Lower lobe of right lung (tissue), 2 donors: Measurements from ENCODE around the gene F11R. TPM values are rescaled to one million over a fixed set of nuclear protein-coding genes. Genes with fewer than 3 reads are reported as not detected.

Experiments
- ATAC-seq, 2 donors: fragments of 200-7000 bp; cut with Tn5 transposase; one replicate each; pipeline ENCODE4 v1.9.1; 2020 to 2022; ENCODE audit warnings: mild to moderate bottlenecking in 2 of 2, moderate library complexity in 2 of 2
- DNase-seq: peaks from one replicate; pipeline ENCODE4 v3.0.0-alpha.2; 2020
- H3K27ac ChIP-seq: fragments of 200-600 bp; one replicate; pipeline ENCODE4 v1.8.0; 2022
- H3K27me3 ChIP-seq: fragments of 200-600 bp; one replicate; pipeline ENCODE4 v1.8.0; 2022; ENCODE audit warnings: low read depth
- H3K36me3 ChIP-seq: fragments of 200-600 bp; one replicate; pipeline ENCODE4 v1.8.0; 2022; ENCODE audit warnings: mild to moderate bottlenecking
- H3K4me1 ChIP-seq: fragments of 200-600 bp; one replicate; pipeline ENCODE4 v1.8.0; 2022
- H3K4me3 ChIP-seq: fragments of 200-600 bp; one replicate; pipeline ENCODE4 v1.8.0; 2022; ENCODE audit warnings: mild to moderate bottlenecking
- H3K9me3 ChIP-seq: fragments of 200-600 bp; one replicate; pipeline ENCODE4 v1.8.0; 2022
- intact Hi-C: fragments of 100-400 bp; cut with DNase I; formaldehyde crosslinking; loops from one replicate; pipeline ENCODE4 v1.11.0; 2022
- total RNA-seq: library from RNA; stranded (reverse); fragmentation: NEBNext Ultra II Directional; extraction: Animal tissue kit (Norgen Biotek cat#: 25700); gene quantifications from one replicate; pipeline ENCODE4 v1.2.1, GENCODE V29; 2021
- TF ChIP-seq, protein P1 (sequence below): fragments of 200-600 bp; IDR thresholded peaks from one replicate; pipeline ENCODE4 v1.8.0; 2022; ENCODE audit warnings: antibody characterized with exemption, mild to moderate bottlenecking
- donor health status: DM: no; HTN: yes; CAD: no; lungs with severe emphysema.

Gene F11R
- total RNA-seq, 1 donor from 2014 or later, result 162 TPM

- no peaks in the 10 kb centered on the region for H3K27me3 ChIP-seq
- DNase-seq (no peak), ATAC-seq (no peak)
- H3K4me3 ChIP-seq, result no peak overlapping the region
- no peaks in the 10 kb centered on the region for H3K9me3 ChIP-seq
- intact Hi-C loops, result loop anchor here (10.0 kb wide), 1 partner anchor 122 kb away; no protein-coding TSS in a partner anchor
- TF ChIP-seq, protein P1, sequence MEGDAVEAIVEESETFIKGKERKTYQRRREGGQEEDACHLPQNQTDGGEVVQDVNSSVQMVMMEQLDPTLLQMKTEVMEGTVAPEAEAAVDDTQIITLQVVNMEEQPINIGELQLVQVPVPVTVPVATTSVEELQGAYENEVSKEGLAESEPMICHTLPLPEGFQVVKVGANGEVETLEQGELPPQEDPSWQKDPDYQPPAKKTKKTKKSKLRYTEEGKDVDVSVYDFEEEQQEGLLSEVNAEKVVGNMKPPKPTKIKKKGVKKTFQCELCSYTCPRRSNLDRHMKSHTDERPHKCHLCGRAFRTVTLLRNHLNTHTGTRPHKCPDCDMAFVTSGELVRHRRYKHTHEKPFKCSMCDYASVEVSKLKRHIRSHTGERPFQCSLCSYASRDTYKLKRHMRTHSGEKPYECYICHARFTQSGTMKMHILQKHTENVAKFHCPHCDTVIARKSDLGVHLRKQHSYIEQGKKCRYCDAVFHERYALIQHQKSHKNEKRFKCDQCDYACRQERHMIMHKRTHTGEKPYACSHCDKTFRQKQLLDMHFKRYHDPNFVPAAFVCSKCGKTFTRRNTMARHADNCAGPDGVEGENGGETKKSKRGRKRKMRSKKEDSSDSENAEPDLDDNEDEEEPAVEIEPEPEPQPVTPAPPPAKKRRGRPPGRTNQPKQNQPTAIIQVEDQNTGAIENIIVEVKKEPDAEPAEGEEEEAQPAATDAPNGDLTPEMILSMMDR, result no peak
- no peak overlapping the region for H3K27ac ChIP-seq
- no peaks in the 10 kb centered on the region for H3K36me3 ChIP-seq
- no peaks in the 10 kb centered on the region for H3K4me1 ChIP-seq
Measured at GRCh38 chr1:160956966-160957365, 64.0 kb downstream of the F11R start.

DNA sequence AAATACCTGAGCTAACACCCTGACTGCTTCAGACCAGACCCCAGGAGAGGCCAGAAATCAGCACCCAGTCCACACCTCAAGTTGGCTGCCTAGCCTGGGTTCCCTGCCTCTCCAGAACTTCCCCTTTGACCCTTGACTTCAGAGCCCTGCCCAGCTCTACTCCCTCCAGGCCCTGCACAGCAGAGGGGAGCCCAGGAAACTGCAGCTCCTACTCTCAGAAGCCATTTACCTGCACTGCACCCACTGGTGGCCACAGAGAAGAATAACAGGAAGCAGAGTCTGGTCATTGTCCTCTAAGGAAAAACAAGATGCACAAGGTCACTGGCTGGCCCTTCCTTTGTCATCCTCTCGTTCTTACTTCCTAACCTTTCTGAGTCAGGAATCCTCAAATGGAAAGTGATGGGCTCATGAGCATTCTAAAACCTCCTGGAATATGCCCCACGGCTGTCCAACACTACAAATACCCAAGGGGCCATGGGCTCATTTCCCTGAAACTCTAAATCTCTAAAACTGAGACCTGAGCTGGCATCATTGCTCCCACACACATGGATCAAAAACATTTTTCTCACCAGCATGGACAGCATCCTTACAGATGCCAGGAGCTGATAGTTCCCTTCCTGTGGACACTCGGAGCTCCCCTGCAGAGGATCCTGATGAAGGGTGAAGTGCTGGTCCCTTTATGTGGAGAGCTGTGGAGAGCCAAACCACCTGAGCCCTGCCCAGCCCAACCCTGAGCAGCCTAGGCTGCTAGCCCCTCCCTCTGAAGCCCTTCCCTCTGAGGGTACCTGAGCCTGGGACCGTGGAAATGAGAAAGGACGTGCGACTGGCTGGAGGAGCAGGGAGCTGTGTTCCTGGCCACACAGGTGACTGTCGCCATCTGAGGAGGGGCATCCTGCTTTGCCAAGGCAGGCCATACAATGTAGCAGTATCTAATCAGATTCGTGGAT lies 66.5 kb downstream of the F11R start, which contains the start of gene ITLN2:
TSS of gene ITLN2 (minus strand) at position 652 of the 947 bp plus-strand sequence. CDS start at position 584, 68 bp downstream.
- peak; percentile 64 to 73 for ATAC-seq

GRCh38 chr1:160953030-160953429 lies 67.9 kb downstream of the F11R start:
- TF ChIP-seq, protein P1, result no peak
- Histone ChIP-seq H3K27me3 (no peaks in the 10 kb centered on the region), H3K27ac (no peak overlapping the region), H3K4me3 (no peak overlapping the region), H3K36me3 (no peaks in the 10 kb centered on the region), H3K9me3 (no peaks in the 10 kb centered on the region), H3K4me1 (no peaks in the 10 kb centered on the region)
- ATAC-seq, result no peak
- no peak for DNase-seq
- intact Hi-C loops, result loop anchor here (10.0 kb wide), 1 partner anchor 118 kb away; no protein-coding TSS in a partner anchor

More for the DNA sequence above, 66.5 kb downstream of the F11R start, which contains the start of gene ITLN2:
- TF ChIP-seq, protein P1, result peak; percentile 61
- intact Hi-C loops, result loop anchor here (10.0 kb wide), 1 partner anchor 120 kb away; no protein-coding TSS in a partner anchor
- H3K27me3 ChIP-seq, result no peaks in the 10 kb centered on the region
- no peak within 1 kb of the TSS for H3K4me3 ChIP-seq
- H3K27ac ChIP-seq, result no peak within 1 kb of the TSS
- no peaks in the 10 kb centered on the region for H3K36me3 ChIP-seq
- H3K9me3 ChIP-seq, result no peaks in the 10 kb centered on the region
- no peaks in the 10 kb centered on the region for H3K4me1 ChIP-seq
- no peak for DNase-seq

DNA sequence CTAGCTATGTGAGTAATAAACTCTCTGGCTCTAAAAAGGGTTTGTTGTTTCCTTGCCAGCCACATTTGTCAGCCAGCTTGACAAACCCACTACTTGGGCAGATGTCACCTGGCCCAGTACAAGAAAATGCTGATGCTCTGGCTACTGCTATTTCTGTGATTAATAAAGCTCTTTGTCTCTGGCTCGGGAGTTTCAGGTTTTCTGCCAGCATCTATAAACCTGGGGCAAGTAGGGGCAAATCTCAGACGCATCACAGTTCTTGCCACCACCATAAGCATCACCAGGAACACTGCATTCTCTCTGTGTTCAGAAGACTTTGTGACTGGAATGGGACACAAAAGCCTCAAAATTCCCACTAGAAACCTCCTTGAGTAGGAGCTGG lies 68.8 kb downstream of the F11R start:
- Histone ChIP-seq H3K27me3 (no peaks in the 10 kb centered on the region), H3K9me3 (no peaks in the 10 kb centered on the region), H3K36me3 (no peaks in the 10 kb centered on the region), H3K27ac (no peak overlapping the region), H3K4me3 (no peak overlapping the region), H3K4me1 (no peaks in the 10 kb centered on the region)
- ATAC-seq, result no peak
- TF ChIP-seq, protein P1, result no peak
- intact Hi-C loops, result loop anchor here (10.0 kb wide), 1 partner anchor 117 kb away; no protein-coding TSS in a partner anchor
- DNase-seq, result no peak

DNA sequence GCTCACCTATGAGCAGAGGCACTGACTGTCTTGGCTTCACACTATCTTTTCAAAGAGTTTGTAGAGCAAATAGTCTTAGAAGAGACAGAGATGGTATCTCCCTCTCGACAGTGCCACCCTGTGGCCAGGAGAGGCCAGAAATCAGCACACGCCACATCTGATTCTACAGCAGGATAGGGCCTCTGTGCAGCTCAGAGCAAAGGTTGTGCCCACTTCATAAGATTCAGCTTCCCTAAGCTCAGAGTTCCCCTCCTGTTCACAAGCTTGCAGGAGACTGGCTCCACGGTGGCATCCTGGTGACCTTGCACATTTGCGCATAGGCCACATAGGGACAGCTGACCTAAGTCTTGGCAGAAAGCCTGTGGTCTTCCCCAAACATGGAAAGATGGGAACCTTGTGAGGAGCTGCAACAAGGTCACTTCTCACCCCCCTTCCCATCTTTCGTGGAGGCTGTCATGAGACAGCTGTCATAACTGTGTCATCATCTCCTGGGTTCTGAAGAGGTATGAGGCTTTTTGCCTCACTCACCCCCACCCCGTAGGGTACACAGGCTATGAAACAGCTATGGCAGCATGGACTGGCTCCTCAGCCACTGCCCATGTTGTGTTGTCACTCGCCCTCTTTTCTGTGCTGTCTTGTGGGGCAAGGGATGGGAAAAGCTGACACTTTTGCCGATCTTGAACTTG lies 69.4 kb downstream of the F11R start:
- ATAC-seq (peak; percentile 89 to 90), DNase-seq (peak; percentile 74)
- Histone ChIP-seq H3K4me3 (peak overlapping the region; percentile 30), H3K27ac (no peak overlapping the region), H3K4me1 (no peaks in the 10 kb centered on the region), H3K27me3 (no peaks in the 10 kb centered on the region), H3K9me3 (no peaks in the 10 kb centered on the region), H3K36me3 (no peaks in the 10 kb centered on the region)
- TF ChIP-seq, protein P1, result peak; percentile 71
- intact Hi-C loops, result loop anchor here (10.0 kb wide), 1 partner anchor 117 kb away; no protein-coding TSS in a partner anchor
